Astrocyte (in vitro differentiated cells and primary cell): ENCODE measurements around the gene SP140. TPM values are rescaled to one million over a fixed set of nuclear protein-coding genes. Genes with fewer than 3 reads are reported as not detected.

Experiments
- DNase-seq: peaks from one replicate; pipeline ENCODE4 v3.0.0-alpha.2; 2010; ENCODE audit warnings: low read depth
- FAIRE-seq: peaks from 2 replicates; lab custom pipeline; 2011; peaks lifted over from hg19 to GRCh38; lab: Jason Lieb, UNC
- H2AFZ ChIP-seq: 2 replicates; pipeline ENCODE4 v1.6.0; 2012; ENCODE audit warnings: low read depth, low read length, inconsistent platforms
- H3K27ac ChIP-seq: 2 replicates; pipeline ENCODE4 v1.5.1; 2011; ENCODE audit warnings: low read depth, low read length, inconsistent platforms
- H3K27me3 ChIP-seq: 2 replicates; pipeline ENCODE4 v1.6.0; 2011; ENCODE audit warnings: low read length, inconsistent platforms; ENCODE audit not compliant: insufficient read depth
- H3K36me3 ChIP-seq: 2 replicates; pipeline ENCODE4 v1.5.1; 2011; ENCODE audit warnings: low read length, inconsistent platforms; ENCODE audit not compliant: insufficient read depth
- H3K4me1 ChIP-seq: 2 replicates; pipeline ENCODE4 v1.5.1; 2011; ENCODE audit warnings: low read length, inconsistent platforms; ENCODE audit not compliant: insufficient read depth
- H3K4me2 ChIP-seq: 2 replicates; pipeline ENCODE4 v1.6.0; 2012; ENCODE audit warnings: low read length, inconsistent platforms
- H3K4me3 ChIP-seq: 2 replicates; pipeline ENCODE4 v1.5.1; 2011; ENCODE audit warnings: low read depth, mild to moderate bottlenecking, low read length, inconsistent platforms; ENCODE audit not compliant: insufficient read depth
- H3K79me2 ChIP-seq: 2 replicates; pipeline ENCODE4 v1.6.0; 2012; ENCODE audit warnings: mild to moderate bottlenecking, low read length, inconsistent platforms; ENCODE audit not compliant: insufficient read depth
- H3K9ac ChIP-seq: 2 replicates; pipeline ENCODE4 v1.6.0; 2012; ENCODE audit warnings: mild to moderate bottlenecking, low read length, inconsistent platforms
- H3K9me3 ChIP-seq: 2 replicates; pipeline ENCODE4 v1.5.1; 2012; ENCODE audit warnings: low read depth, mild to moderate bottlenecking, low read length, inconsistent platforms; ENCODE audit not compliant: insufficient read depth
- H4K20me1 ChIP-seq: 2 replicates; pipeline ENCODE4 v1.6.0; 2012; ENCODE audit warnings: low read length, inconsistent platforms; ENCODE audit not compliant: insufficient read depth
- H3K27ac Mint-ChIP-seq: one replicate; pipeline ENCODE4 v1.8.0; 2021; ENCODE audit warnings: mild to moderate bottlenecking, mixed read lengths; ENCODE audit not compliant: unreplicated experiment
- H3K27me3 Mint-ChIP-seq: one replicate; pipeline ENCODE4 v1.8.0; 2021; ENCODE audit warnings: low read depth, mixed read lengths; ENCODE audit not compliant: unreplicated experiment
- H3K36me3 Mint-ChIP-seq: one replicate; pipeline ENCODE4 v1.8.0; 2021; ENCODE audit warnings: low read depth, mixed read lengths; ENCODE audit not compliant: unreplicated experiment
- H3K4me1 Mint-ChIP-seq: one replicate; pipeline ENCODE4 v1.8.0; 2021; ENCODE audit warnings: low read depth, mixed read lengths; ENCODE audit not compliant: unreplicated experiment
- H3K4me3 Mint-ChIP-seq: one replicate; pipeline ENCODE4 v1.8.0; 2021; ENCODE audit warnings: mild to moderate bottlenecking, moderate library complexity, mixed read lengths; ENCODE audit not compliant: unreplicated experiment
- H3K9me3 Mint-ChIP-seq: one replicate; pipeline ENCODE4 v1.8.0; 2021; ENCODE audit warnings: mild to moderate bottlenecking, mixed read lengths; ENCODE audit not compliant: unreplicated experiment
- CTCF ChIP-seq: IDR thresholded peaks from 2 replicates; pipeline ENCODE4 v1.5.1; 2011; ENCODE audit warnings: low read depth, mild to moderate bottlenecking, inconsistent platforms, low read length, moderate library complexity; ENCODE audit not compliant: insufficient read depth
- EZH2 ChIP-seq: IDR thresholded peaks from 2 replicates; pipeline ENCODE4 v1.6.1; 2012; ENCODE audit warnings: mild to moderate bottlenecking, low read length, inconsistent platforms; ENCODE audit not compliant: insufficient read depth
- total RNA-seq: library from RNA; stranded (reverse); gene quantifications from 2 replicates; pipeline ENCODE4 v1.2.1, GENCODE V29; 2021

SP140 gene
- total RNA-seq, 1 donor from 2014 or later = 18.5 TPM

- Histone ChIP-seq H3K4me3 (no peak overlapping the region), H3K36me3 (peaks cover 5% of the 10 kb centered on the region), H4K20me1 (no peaks in the 10 kb centered on the region), H3K79me2 (no peaks in the 10 kb centered on the region), H3K9me3 (no peaks in the 10 kb centered on the region), H3K27me3 (no peaks in the 10 kb centered on the region), H3K9ac (no peak overlapping the region), H3K4me1 (peaks cover 9% of the 10 kb centered on the region), H3K4me2 (no peak overlapping the region), H3K27ac (no peak overlapping the region), H2AFZ (no peak overlapping the region)
- H3K4me3 Mint-ChIP-seq = peak overlapping the region; percentile 37
- no peak overlapping the region for H3K27ac Mint-ChIP-seq
- FAIRE-seq = no peak
- H3K9me3 Mint-ChIP-seq = peaks cover 3% of the 10 kb centered on the region
- TF ChIP-seq EZH2 (no peak), CTCF (no peak)
- peaks cover 38% of the 10 kb centered on the region for H3K36me3 Mint-ChIP-seq
- no peak for DNase-seq
- H3K4me1 Mint-ChIP-seq = peaks cover 17% of the 10 kb centered on the region
- no peaks in the 10 kb centered on the region for H3K27me3 Mint-ChIP-seq
These were observed 9.0 kb upstream of the SP140 start for GRCh38 chr2:230216489-230216888.

- H2AFZ ChIP-seq = no peak overlapping the region
- no peak overlapping the region for H3K27ac ChIP-seq
- no peaks in the 10 kb centered on the region for H3K79me2 ChIP-seq
- no peaks in the 10 kb centered on the region for H3K9me3 ChIP-seq
- Mint-ChIP-seq H3K27me3 (no peaks in the 10 kb centered on the region), H3K36me3 (peaks cover 32% of the 10 kb centered on the region), H3K4me3 (peak overlapping the region; percentile 94), H3K9me3 (peaks cover 1% of the 10 kb centered on the region), H3K27ac (no peak overlapping the region), H3K4me1 (peaks cover 21% of the 10 kb centered on the region)
- FAIRE-seq (no peak), DNase-seq (no peak)
- no peaks in the 10 kb centered on the region for H4K20me1 ChIP-seq
- H3K9ac ChIP-seq = no peak overlapping the region
- no peaks in the 10 kb centered on the region for H3K27me3 ChIP-seq
- H3K36me3 ChIP-seq = no peaks in the 10 kb centered on the region
- peaks cover 9% of the 10 kb centered on the region for H3K4me1 ChIP-seq
- no peak for TF ChIP-seq EZH2
- no peak for TF ChIP-seq CTCF
- H3K4me2 ChIP-seq = no peak overlapping the region
- no peak overlapping the region for H3K4me3 ChIP-seq
These were observed 8.1 kb upstream of the SP140 start for GRCh38 chr2:230217424-230217823.

GRCh38 chr2:230218421-230218820 is 7.1 kb upstream of the SP140 start:
- no peaks in the 10 kb centered on the region for H3K79me2 ChIP-seq
- Mint-ChIP-seq H3K27me3 (no peaks in the 10 kb centered on the region), H3K4me3 (peak overlapping the region; percentile 94), H3K36me3 (peaks cover 24% of the 10 kb centered on the region), H3K4me1 (peaks cover 29% of the 10 kb centered on the region), H3K9me3 (no peaks in the 10 kb centered on the region), H3K27ac (no peak overlapping the region)
- DNase-seq (no peak), FAIRE-seq (no peak)
- H3K27ac ChIP-seq = no peak overlapping the region
- H3K4me1 ChIP-seq = peaks cover 9% of the 10 kb centered on the region
- no peak overlapping the region for H3K4me3 ChIP-seq
- H3K4me2 ChIP-seq = peak overlapping the region; percentile 86
- no peaks in the 10 kb centered on the region for H3K27me3 ChIP-seq
- TF ChIP-seq CTCF (no peak), EZH2 (no peak)
- no peak overlapping the region for H3K9ac ChIP-seq
- H2AFZ ChIP-seq = no peak overlapping the region
- no peaks in the 10 kb centered on the region for H4K20me1 ChIP-seq
- H3K9me3 ChIP-seq = no peaks in the 10 kb centered on the region
- no peaks in the 10 kb centered on the region for H3K36me3 ChIP-seq
